Pancreas (tissue), 10 donors: ENCODE measurements around the gene CIROP. TPM values are rescaled to one million over a fixed set of nuclear protein-coding genes. Genes with fewer than 3 reads are reported as not detected.

ENCODE experiments used
- ATAC-seq, 4 donors: fragments of 200-7000 bp; cut with Tn5 transposase; one replicate each; pipeline versions ENCODE4 v1.8.0 to v1.9.1; 2020; ENCODE audit warnings: mild to moderate bottlenecking in 4 of 4, moderate library complexity in 4 of 4
- DNase-seq, 6 donors: peaks; one replicate each; pipeline ENCODE4 v3.0.0-alpha.2; 2020
- FAIRE-seq: peaks from 2 replicates; lab custom pipeline; 2012; peaks lifted over from hg19 to GRCh38; lab: Jason Lieb, UNC
- H3K27ac ChIP-seq, 4 donors: fragments of 200-600 bp; sonication (generic); 1 replicate in 3 of 4; 2 replicates in 1 of 4; pipeline versions ENCODE4 v1.5.0 to v1.8.0; 2020
- H3K27me3 ChIP-seq, 4 donors: fragments of 200-600 bp; one replicate each; pipeline ENCODE4 v1.8.0; 2021
- H3K36me3 ChIP-seq, 3 donors: fragments of 200-600 bp; sonication (generic) in 1 of 3; one replicate each; pipeline versions ENCODE4 v1.5.0 to v1.8.0; 2020 to 2021
- H3K4me1 ChIP-seq, 3 donors: fragments of 200-600 bp; one replicate each; pipeline ENCODE4 v1.8.0; 2021
- H3K4me3 ChIP-seq, 4 donors: fragments of 200-600 bp; sonication (generic) in 2 of 4; one replicate each; pipeline versions ENCODE4 v1.5.0 to v1.8.0; 2020 to 2021
- H3K9me3 ChIP-seq, 4 donors: fragments of 200-600 bp; one replicate each; pipeline ENCODE4 v1.8.0; 2021
- WGBS, 2 donors: extraction: QIAGEN DNeasy Blood & Tissue Kit; methylation state at CpG; one replicate each; pipeline ENCODE4 v1.1.7; 2013; 5-methylcytosine and 5-hydroxymethylcytosine counted together
- intact Hi-C, 3 donors: fragments of 100-400 bp; cut with DNase I; formaldehyde crosslinking; loops; one replicate each; pipeline versions ENCODE4 v1.11.1 to v1.14.2; 2022
- polyA plus RNA-seq, 2 donors: library from polyadenylated mRNA; stranded (reverse); fragments of 200-250 nt; gene quantifications; one replicate each; pipeline ENCODE4 v1.2.3, GENCODE V29; 2013
- total RNA-seq, 6 donors: library from RNA; stranded (reverse); fragmentation: NEBNext Ultra II Directional in 4 of 6; extraction: Animal tissue kit (Norgen Biotek cat#: 25700) in 4 of 6; gene quantifications; one replicate each; pipeline versions ENCODE4 v1.2.1 to v1.2.4, GENCODE V29; 2021 to 2023
- TF ChIP-seq, protein P1 (sequence below), 4 donors: fragments of 200-600 bp; sonication (generic) in 3 of 4; IDR thresholded peaks; one replicate each; pipeline versions ENCODE4 v1.5.0 to v1.8.0; 2021; ENCODE audit warnings: antibody characterized with exemption in 4 of 4
- donor health status: healthy with polysubstance abuse.
- donor health status: DM: no; HTN: no; CAD: no; lungs with moderate emphysema.
- donor health status: DM: no; HTN: no; CAD: no.
- donor health status: control.
- donor health status: control.
- donor health status: Bipolar disorder and iron deficiency.
- donor health status: DM: yes; HTN: yes; CAD: no.
- donor health status: DM: no; HTN: no; CAD: no.
- donor health status: DM: no; HTN: no; CAD: no.
- donor health status: DM: yes; HTN: yes; CAD: no.

The CIROP gene
- total and polyA plus RNA-seq, 8 donors, result not detected

DNA sequence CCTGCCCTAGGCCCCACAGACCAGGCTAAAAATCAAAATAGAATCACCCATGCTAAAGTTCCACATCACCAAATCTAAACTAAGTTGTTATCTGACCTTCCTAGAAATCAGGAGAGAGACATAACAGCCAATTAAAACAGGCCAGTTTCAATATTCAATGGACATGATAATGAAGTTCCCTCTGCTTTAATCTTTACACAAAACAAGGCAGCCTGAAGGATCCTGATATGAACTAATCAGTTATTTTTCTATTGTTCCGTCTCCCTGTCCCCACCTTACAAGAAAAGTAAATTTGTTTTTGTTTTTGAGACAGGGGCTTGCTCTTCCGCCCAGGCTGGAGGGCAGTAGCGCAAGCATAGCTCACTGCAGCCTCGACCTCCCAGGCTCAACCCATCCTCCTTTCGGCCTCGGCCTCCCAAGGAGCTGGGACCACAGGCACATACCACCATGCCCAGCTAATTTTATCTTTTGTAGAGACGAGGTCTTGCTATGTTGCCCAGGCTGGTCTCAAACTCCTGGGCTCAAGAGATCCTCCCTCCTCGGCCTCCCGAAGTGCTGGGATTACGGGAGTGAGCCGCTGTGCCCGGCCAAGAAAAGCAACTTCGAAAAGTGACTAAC lies 19.7 kb upstream of the CIROP start:
- ATAC-seq, result no peak
- Histone ChIP-seq H3K27ac (no peak overlapping the region), H3K27me3 (no peaks in the 10 kb centered on the region), H3K36me3 (no peaks in the 10 kb centered on the region), H3K4me3 (no peak overlapping the region), H3K4me1 (peaks cover 0 to 12% (median 4%) of the 10 kb centered on the region in 3 donors), H3K9me3 (no peaks in the 10 kb centered on the region)
- whole genome bisulfite sequencing, 2 donors, result 84 to 87% methylated on average over 13 of the region's 13 CpGs
- intact Hi-C loops, result loop anchor here in 1 of 3 donors (10.0 kb wide), 1 partner anchor 60 kb away; the partner anchor contains the start of gene SLC7A8
- DNase-seq, result no peak
- TF ChIP-seq, protein P1, sequence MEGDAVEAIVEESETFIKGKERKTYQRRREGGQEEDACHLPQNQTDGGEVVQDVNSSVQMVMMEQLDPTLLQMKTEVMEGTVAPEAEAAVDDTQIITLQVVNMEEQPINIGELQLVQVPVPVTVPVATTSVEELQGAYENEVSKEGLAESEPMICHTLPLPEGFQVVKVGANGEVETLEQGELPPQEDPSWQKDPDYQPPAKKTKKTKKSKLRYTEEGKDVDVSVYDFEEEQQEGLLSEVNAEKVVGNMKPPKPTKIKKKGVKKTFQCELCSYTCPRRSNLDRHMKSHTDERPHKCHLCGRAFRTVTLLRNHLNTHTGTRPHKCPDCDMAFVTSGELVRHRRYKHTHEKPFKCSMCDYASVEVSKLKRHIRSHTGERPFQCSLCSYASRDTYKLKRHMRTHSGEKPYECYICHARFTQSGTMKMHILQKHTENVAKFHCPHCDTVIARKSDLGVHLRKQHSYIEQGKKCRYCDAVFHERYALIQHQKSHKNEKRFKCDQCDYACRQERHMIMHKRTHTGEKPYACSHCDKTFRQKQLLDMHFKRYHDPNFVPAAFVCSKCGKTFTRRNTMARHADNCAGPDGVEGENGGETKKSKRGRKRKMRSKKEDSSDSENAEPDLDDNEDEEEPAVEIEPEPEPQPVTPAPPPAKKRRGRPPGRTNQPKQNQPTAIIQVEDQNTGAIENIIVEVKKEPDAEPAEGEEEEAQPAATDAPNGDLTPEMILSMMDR (IDR thresholded peaks at IDR 0.05), result no peak
- no peak for FAIRE-seq

GRCh38 chr14:23123419-23123818 lies 18.6 kb upstream of the CIROP start:
- Histone ChIP-seq H3K9me3 (no peaks in the 10 kb centered on the region), H3K36me3 (no peaks in the 10 kb centered on the region), H3K4me3 (no peak overlapping the region), H3K27me3 (no peaks in the 10 kb centered on the region), H3K4me1 (peaks cover 0 to 12% (median 4%) of the 10 kb centered on the region in 3 donors), H3K27ac (no peak overlapping the region)
- WGBS, 2 donors, result 23 to 24% methylated on average over 8 of the region's 8 CpGs
- DNase-seq, result peak; percentile 66 to 94 (median 89)
- ATAC-seq, result peak; percentile 2 to 60 (median 36)
- intact Hi-C loops, result loop anchor here in 1 of 3 donors (10.0 kb wide), 1 partner anchor 61 kb away; the partner anchor contains the start of gene SLC7A8
- TF ChIP-seq, protein P1 (IDR thresholded peaks at IDR 0.05), result no peak
- FAIRE-seq, result no peak

DNA sequence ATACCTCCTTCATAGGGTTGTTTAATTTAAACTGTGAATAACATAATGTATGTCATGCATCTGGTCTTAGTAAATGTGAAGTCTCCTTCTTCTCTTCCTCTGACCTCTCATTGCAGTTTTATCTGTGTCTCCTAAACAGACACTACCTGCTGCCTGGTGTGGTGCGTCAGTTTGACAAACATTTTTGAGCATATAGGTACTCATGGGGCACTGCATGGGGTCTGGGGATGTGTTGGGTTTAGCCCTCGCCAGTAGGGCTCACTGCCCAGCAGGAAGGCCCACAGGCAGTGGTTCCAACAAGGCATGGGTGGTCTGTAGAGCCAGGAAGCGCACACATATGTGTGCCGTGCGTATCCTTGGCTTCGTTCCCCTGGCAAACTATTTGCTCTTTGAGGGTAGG lies 17.3 kb upstream of the CIROP start:
- Histone ChIP-seq H3K27me3 (no peaks in the 10 kb centered on the region), H3K27ac (no peak overlapping the region), H3K9me3 (no peaks in the 10 kb centered on the region), H3K4me3 (no peak overlapping the region), H3K36me3 (no peaks in the 10 kb centered on the region), H3K4me1 (peaks cover 0 to 12% (median 4%) of the 10 kb centered on the region in 3 donors)
- ATAC-seq, result no peak
- 87 to 89% methylated on average over 6 of the region's 6 CpGs for WGBS, 2 donors
- FAIRE-seq, result no peak
- TF ChIP-seq, protein P1 (IDR thresholded peaks at IDR 0.05), result no peak
- intact Hi-C loops, result loop anchor here in 1 of 3 donors (10.0 kb wide), 1 partner anchor 63 kb away; the partner anchor contains the start of gene SLC7A8
- DNase-seq, result no peak

GRCh38 chr14:23121361-23121771 lies 16.6 kb upstream of the CIROP start:
- Histone ChIP-seq H3K4me3 (no peak overlapping the region), H3K27me3 (no peaks in the 10 kb centered on the region), H3K27ac (no peak overlapping the region), H3K36me3 (no peaks in the 10 kb centered on the region), H3K9me3 (no peaks in the 10 kb centered on the region), H3K4me1 (peaks cover 0 to 12% (median 4%) of the 10 kb centered on the region in 3 donors)
- DNase-seq (peak in 3 of 6 donors; percentile 38 to 55 (median 42)), FAIRE-seq (no peak), ATAC-seq (peak; percentile 47 to 79 (median 57))
- TF ChIP-seq, protein P1 (IDR thresholded peaks at IDR 0.05), result no peak
- intact Hi-C loops, result loop anchor here in 2 of 3 donors (2.0 to 10.0 kb wide), 2 partner anchors 63 to 67 kb away; partner anchors contain the start of gene SLC7A8 (in 1 of the 2)
- WGBS, 2 donors, result 29 to 36% methylated on average over 6 of the region's 6 CpGs
